Measurements from ENCODE around the gene DOCK8.
"Not testable (repeated sequence)": the region's sequence is repeated elsewhere in the genome, so short reads cannot be mapped to it uniquely, and the experiment has no call there.

Gene DOCK8

DNA sequence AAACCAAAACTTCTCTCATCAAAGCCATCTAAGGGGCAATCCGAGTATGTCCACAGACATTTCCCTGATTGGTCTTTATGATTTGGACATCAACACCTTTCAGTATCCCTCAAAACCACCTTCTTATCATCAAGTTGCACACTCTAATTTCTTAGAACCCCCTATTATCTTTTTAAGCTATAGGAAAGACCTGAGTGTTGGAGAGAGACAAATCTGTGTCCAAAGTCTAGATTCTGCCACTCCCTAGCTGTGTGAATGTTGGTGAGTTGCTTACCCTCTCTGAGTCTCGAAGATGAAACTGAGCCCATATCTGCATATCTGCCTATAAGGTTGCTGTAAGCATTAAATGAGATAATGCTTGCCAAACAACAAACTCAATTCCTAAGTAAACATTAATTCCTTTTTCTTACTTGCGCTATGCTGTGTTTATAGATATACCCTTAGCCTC lies 159.1 kb downstream of the DOCK8 start:
- DNase-seq = no peak

DNA sequence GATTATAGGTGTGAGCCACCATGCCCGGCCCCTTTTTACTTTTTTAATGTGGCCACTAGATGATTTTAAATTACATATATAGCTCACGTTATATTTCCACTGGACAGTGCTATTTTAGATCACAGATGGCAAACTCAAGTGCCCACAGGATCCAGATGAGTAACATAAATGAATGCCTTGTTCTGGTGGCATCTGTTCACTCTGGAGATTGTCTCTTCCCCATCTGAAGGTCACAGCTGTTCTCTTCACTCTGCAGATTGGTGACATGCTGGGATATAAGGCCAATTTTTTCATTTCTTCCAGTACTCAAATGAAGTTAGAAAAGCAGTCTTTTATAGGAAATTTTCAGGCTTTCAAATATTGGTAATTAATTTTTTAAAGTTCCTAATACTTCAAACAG lies 160.1 kb downstream of the DOCK8 start:
- no peak for DNase-seq

DNA sequence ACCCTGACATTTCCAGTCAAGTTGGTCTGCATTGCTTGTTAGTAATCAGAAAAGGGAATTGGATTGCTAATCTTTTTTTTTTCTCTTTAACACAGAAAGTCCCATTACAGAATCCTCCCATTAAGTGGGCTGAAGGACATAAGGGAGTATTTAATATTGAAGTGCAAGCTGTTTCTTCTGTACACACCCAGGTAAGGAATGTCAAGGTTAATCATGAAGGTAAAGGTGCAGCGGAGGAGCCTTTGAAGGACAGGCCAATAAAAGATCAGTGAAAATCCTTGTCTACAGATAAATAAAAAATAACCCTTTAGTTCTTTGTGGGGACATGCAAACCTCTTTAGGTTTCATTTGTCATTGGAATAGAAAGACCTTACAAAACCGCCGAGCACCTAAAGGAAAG lies 161.4 kb downstream of the DOCK8 start:
- no peak for DNase-seq

DNA sequence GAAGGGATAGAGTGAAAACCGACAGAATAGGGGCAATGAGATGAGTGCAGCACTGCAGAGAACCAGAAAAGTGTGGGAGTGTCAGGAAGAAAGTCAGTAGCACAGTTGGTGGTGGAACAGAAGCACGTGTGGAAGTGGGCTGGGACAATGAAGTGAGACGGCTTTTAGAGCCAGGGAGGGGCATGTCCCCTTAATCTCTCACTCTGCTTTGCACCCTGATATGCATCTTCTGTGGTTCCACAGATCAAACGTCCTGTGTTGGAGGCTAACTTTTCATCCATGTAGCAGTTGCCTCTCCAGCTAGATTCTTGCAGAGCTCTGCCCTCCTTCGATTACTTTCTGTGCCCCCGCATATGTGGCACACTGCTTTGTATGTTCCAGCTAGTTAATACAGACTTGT lies 163.6 kb downstream of the DOCK8 start:
- no peak for DNase-seq

DNA sequence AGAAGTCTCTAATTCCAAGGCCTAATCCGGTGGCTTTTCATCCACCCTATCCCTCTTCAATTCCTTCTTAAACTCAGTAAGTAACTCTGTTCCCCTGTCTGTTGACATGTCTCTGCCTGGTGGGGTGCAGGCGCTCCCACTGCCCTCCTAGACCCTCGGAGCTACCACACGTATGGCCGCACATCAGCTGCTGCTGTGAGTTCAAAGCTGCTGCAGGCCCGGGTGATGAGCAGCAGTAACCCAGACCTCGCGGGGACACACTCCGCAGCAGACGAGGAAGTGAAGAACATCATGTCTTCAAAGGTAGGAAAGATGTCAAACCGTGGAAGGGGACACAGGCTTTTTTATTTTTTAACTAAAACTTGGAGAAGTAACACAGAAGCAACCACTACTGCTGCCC lies 167.7 kb downstream of the DOCK8 start:
- no peak for DNase-seq

DNA sequence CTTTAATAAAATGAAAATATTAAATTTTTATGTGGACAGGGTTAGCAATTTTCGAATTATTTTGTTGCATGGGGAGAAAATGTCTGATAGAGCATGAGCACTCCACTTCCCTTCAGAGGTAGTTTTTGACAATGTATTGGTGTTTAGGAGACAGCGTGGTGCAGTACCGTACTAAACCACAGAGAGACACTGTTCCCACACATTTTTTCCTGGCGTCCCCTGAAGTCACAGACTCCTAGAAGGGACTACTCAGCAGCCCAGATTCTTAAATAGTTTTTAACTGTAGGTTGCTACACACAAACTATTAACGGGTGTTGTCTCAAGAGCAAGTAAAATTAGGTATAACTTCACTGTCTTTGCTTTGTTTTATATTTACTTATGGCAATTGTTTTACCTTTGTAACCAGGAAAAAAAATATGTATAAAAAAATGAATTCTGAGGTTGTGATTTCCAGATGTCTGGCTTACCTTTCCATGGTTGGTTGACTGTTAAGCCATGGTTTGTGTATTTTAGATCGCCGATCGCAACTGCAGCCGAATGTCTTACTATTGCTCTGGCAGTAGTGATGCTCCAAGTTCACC lies 171.2 kb downstream of the DOCK8 start:
- peak; percentile 4 for DNase-seq

DNA sequence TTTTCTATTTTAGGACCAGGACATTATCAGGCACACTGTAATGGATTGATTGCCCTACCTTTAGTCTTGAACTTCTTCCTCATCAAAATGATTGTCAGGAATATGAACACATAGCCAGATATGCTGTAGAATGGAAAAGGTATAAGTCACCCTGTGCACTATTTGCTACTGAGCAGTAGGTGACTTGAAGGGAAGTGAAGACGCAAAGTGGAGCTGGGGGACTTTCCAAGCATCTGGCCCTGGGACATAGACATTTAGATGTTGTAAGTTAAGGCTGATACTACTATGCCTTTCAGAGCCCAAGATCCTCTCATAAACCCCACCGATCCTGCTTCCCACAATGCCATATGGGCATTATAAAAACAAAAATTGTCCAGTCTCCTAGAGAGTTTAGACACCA lies 174.5 kb downstream of the DOCK8 start:
- no peak for DNase-seq

DNA sequence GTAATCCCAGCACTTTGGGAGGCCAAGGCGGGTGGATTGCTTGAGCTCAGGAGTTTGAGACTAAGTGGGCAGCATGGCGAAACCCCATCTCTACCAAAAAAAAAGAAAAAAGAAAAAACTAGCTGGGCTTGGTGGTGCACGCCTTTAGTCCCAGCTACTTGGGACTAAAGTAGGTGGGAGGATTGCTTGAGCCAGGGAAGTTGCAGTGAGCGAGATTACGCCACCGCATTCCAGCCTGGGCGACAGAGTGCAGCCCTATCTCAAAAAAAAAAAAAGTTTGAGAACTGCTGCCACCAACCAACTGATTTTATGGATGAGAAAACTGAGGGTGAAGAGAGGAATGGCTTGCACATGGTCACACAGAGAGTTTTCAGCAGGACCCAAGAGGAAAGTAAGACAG lies 175.1 kb downstream of the DOCK8 start:
- DNase-seq = no peak

DNA sequence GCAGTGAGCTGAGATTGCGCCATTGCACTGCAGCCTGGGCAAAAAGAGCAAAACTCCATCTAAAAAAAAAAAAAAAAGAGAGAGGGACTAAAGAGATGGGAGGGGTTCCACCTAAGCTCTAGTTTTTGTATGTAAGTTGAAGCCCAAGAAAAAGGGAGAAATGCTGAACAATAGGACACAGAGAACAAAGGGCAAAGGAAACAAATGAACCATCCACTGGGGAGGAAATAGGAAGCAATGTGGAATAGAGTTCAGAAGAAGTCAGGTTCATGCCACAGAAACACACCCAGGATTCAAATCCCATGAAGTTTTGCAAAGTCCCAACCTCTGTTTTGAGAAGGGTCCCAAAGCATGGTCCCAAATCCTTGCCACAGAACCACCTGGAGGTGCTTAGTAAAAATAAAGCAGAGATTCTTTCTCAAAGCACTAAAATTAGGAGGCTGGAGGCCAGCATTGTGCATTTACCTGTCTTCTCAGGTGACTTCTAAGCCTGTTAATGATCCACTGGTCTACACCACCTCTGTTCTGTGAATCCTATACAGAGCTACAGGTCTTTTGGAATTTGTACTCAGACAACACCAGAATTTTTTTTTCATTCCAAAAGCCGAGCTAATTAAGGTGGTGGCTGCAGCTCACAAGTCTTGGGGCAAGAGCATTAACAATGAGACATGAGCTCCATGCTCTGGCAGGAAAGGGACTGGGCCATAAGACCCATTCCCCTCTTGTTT lies 177.6 kb downstream of the DOCK8 start:
- DNase-seq = no peak

DNA sequence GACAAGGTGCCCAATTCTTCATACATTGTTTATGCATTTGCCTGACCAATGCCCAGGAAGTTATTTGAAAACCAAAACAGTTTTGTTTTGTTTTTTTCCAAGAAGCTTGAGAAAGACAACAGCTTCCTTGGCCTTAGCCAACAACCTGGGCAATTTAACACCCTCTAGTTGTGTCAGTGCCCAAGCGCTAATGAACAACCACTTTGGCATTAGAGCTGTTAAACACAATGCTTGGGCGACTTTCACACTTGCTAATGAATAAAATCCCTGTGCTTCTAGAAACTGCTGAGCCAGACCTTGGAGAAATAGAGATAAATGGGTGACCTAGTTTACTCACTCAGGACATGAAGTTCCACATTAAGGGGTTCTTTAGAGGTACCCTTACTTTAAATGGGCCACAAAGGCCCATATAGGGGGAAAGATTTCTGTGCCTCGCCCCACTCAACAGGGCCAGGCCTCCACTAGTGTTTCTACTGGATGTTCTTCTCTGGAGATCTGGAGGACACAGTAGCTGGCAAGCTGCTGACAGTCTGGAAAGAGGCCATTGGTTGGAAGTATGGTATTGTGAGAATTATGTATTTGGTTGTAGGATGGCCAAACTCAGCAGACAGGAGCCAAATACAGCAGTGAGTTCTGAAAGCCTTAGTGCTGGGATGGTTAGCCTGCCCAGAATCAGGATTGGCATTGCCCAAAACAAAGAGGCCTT lies 179.8 kb downstream of the DOCK8 start:
- DNase-seq = no peak

DNA sequence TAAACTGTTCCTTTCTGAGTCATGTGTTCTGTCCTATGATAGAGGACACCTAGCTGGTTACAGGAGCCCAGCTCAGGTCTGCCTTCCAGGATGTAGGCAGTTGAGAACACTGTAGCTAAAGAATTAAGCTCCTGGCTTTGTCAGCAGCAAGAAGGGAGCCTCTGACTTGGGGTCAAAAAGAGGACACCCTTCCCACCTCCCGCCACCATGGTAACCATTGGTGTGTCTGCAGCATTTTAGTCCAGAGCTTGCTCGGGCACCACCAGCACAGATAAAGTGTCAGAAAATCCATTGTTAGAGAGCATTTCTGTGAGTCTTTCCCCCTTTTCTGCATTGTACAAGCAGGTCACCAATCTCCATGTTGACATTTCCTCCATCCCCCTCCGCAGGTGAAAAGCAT lies 181.7 kb downstream of the DOCK8 start:
- DNase-seq = no peak

DNA sequence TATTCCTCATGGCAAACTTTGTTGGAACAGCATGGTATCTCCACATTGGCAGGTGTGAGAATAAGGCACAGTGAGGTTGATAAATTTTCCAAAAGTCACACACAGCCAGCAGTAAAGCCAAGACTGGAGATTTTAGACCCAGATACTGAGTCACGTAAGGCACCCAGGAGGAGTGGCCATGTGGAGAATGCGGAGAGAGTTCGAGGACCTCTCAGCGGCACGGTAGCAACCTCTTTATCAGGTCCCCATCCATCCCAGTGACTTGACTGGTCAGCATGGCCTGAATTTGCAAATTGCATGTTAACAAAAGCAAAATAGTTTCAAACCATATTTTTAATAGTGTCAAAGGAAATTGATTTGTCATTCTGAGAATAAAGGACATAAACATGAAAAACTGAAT lies 183.4 kb downstream of the DOCK8 start:
- DNase-seq = no peak

DNA sequence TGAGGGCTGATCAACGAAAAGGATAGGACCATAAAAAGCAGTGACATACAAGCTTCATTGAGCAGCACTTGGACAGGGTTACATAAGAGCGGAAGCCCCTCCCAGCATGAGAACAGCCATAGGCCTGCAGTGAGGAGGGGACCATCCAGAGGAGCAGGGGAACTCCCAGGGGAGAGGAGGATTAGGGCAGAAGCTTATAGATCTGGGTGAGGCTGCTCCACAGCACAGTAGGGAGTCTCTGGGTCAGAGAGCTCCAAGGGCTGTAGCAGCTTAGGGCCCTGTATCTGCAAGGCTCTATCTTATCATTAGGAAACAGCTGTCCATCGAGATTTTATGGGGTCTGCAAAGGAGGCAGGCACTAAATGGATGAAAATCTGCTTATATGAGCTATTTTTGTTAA lies 186.6 kb downstream of the DOCK8 start:
- no peak for DNase-seq

DNA sequence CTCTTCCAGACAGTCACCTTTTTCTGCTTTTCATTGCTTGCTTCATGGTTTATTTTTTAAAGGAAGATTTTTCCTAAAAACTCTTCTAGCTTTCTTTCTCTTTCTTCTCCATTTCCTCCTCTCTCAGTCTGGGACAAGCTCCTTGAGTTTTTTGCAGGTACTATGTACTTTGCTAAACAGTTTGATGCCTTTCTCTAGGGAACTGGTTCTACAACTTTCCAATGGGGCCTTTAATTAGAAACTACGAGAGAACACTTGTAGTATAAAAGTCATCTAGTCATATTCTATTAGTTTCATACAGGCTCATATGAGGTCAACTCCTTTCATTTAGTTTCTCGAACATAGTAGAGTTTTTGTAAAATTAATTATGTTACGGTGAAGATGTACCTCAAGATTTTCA lies 189.6 kb downstream of the DOCK8 start:
- no peak for DNase-seq

DNA sequence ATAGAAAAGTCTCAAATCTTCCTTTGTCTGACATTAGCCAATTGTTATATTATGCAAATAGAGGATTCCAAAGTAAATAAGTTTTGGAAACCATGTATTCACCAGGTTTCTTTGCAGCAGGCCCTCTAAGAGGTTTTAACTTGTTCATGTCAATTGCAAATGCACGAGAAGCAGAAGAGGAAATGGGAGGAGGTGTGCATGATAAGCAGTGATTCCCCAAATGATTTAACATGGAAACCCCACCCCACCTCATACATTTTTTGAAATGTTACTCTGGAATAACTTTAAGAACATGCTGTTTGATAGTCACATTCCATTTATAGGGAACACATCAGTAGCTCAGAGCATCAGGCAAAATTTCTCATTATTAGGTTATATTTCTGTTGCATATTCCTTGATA lies 190.7 kb downstream of the DOCK8 start:
- DNase-seq = no peak

DNA sequence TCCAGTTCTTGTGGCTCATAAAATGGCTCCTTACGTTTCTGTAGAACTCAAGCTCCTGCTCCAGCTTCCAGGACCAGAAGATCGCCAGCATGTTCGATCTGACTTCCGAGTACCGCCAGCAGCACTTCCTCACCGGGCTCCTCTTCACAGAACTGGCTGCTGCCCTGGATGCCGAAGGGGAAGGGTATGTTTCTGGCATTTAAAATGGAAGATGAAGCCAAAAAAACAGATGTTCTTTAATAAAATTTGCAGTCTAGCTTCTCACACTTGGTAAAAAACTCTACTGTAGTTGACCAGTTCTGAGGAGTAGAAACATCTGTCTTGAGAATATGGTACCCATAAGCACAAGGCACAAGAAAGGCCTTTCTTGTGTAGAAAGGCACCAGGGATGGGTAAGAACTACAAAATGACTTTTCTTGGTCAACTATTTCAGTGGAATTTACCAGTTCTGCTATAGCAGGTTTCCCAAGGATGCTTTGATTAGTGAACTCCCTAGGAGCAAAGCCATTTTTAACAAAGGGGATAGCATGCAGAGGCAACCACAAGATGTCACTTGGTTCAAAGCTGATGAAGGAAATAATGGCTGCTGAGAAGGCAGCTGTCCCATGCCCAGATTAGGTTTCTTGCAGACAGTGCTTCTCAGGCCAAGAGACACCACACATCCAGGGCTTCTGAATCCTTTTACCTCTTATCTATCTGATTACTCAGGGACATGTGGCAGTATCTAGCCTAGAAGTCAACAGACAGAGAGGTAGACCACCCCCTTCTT lies 192.4 kb downstream of the DOCK8 start:
- no peak for DNase-seq

DNA sequence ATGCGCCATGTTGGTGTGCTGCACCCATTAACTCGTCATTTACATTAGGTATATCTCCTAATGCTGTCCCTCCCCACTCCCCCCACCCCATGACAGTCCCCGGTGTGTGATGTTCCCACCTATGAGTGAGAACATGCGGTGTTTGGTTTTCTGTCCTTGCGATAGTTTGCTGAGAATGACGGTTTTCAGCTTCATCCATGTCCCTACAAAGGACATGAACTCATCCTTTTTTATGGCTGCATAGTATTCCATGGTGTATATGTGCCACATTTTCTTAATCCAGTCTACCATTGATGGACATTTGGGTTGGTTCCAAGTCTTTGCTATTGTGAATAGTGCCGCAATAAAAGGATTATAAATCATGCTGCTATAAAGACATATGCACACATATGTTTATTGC lies 195.0 kb downstream of the DOCK8 start:
- not testable (repeated sequence) for DNase-seq

DNA sequence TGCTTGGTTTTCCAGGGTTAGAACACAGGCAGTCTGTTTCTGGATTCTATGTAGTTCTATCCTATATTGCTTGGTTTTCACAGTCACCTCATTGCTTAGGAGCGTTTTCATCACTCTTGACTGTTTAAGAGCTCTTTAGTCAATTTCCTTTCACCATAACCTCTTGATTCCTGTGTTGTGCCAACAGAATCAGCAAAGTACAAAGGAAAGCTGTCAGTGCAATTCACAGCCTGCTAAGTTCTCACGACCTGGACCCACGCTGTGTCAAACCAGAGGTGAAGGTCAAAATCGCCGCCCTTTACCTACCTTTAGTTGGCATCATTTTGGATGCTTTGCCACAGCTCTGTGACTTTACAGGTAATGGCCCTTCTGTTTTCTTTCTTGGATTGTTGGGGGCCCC lies 199.9 kb downstream of the DOCK8 start:
- no peak for DNase-seq

DNA sequence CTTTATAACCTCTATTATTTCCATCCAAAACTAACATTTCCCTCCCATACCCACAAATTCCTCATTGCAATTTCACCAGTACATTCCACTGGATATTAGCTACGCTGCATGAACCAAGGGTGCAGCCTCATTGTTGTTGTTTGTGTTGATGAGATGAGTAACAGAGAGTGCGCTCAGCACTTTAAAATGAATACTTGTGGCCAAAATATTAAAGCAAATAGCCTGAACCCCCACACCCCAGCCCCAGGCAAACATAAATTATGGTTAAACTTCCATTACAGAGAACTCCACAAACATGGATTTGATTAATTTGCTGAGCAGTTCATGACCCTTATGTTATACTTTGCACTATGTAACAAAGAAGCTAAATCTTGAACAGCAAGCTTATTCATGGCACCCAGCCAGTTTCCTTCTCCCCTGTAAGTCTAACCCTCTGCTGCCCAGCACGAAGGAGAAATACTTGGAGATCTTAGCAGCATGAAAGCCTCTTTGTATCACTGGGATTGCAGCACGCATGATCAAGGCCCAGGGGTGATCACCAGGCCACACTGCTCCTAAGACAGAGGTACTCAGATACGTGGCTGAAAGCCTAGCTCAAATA lies 205.0 kb downstream of the DOCK8 start:
- no peak for DNase-seq

DNA sequence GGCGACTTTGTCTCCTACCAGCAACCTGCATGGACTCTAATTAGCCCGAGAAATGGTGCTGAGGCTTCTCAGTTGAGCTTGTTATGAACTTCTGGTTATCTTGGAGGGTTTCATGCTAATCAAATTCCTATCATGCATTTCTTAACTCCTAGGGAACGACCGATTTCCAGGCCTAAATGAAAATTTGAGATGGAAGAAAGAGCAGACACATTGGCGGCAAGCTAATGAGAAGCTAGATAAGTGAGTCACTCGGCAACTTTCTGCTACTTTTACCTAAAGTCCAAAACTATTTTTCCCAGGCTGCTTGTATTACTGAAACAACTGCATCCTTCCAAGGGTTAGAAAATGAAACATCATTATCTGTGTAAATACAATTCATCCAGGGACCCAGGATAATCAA lies 207.2 kb downstream of the DOCK8 start:
- DNase-seq = no peak

DNA sequence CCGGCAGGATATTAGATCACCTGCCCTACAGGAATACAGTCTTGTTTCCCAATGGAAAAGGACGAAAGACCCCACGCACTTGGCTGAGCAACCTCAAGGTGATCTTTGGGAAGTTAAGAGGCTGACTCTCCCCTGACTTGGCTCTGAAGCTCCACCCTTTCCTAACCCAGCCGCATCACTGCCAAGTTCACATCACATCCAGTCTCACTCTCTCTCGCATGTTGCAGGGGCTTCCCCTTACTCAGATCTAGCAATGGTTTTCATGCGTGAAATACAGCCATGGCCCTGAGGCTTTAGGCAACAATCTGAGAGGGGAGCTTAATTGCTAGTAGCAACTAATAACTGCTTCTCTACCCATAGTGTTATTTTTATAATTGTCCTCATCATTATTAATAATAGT lies 211.6 kb downstream of the DOCK8 start:
- no peak for DNase-seq

DNA sequence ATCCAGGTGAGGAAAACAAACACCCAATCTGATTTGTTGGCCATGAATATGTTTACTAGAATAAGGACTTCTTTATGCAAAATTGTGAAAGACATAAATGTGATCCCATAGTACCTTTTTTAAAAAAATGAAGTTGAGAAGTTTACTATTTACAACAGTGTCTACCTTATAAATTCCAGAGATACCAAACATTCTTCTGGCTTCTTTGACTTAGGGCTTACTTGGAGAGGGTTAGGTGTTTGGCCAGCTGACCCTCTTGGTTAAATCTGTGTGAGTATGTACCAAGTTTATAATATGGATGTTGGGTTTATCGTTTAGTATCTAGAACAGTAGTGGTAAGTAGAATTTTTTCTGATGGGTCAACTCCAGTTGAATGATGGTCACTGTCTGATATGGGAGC lies 212.3 kb downstream of the DOCK8 start:
- DNase-seq = no peak

DNA sequence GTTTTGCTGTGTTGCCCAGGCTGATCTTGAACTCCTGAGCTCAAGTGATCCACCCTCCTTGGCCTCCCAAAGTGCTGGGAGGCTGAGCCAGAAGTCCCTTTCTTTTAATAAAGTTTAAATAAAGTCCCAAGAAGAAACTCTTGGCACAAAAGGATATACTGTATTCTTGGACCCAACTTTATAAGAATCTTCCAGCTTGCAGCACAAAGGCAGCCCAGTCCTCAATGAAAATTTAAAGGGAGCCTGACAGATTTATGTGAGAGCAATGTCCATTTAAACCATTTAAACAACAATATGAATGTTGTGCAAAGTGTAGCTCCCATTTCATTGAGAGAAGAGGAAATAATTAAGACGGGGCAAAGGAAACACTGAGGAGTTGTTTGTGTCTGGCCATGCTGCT lies 217.0 kb downstream of the DOCK8 start:
- no peak for DNase-seq

Data from NCI-H1436 treated with DMSO at 0.1 percent for 48 hours (cell line).